SJCRH30 (cell line): ENCODE measurements around the gene S1PR4. TPM values are rescaled to one million over a fixed set of nuclear protein-coding genes. Genes with fewer than 3 reads are reported as not detected.
A peak's percentile ranks its signal among the peaks of the same experiment; 100 is the strongest.
"Not testable (repeated sequence)": the region's sequence is repeated elsewhere in the genome, so short reads cannot be mapped to it uniquely, and the experiment has no call there.

Source experiments
- DNase-seq, 2 experiments: peaks; one replicate each; pipeline ENCODE4 v3.0.0-alpha.2; 2015 to 2020
- H3K27ac ChIP-seq: fragments of 250-450 bp; sonication (Bioruptor Pico); 2 replicates; pipeline ENCODE4 v1.5.1; 2020; ENCODE audit warnings: mild to moderate bottlenecking, moderate library complexity
- H3K27me3 ChIP-seq: fragments of 250-450 bp; sonication (Bioruptor Pico); 2 replicates; pipeline ENCODE4 v1.5.1; 2020; ENCODE audit warnings: mild to moderate bottlenecking, moderate library complexity
- H3K36me3 ChIP-seq: fragments of 250-450 bp; sonication (Bioruptor Pico); 2 replicates; pipeline ENCODE4 v1.5.1; 2020; ENCODE audit warnings: mild to moderate bottlenecking, moderate library complexity
- H3K4me1 ChIP-seq: fragments of 250-450 bp; sonication (Bioruptor Pico); 2 replicates; pipeline ENCODE4 v1.5.1; 2020; ENCODE audit warnings: mild to moderate bottlenecking, moderate library complexity
- H3K4me3 ChIP-seq: fragments of 250-450 bp; sonication (Bioruptor Pico); 2 replicates; pipeline ENCODE4 v1.5.1; 2020; ENCODE audit warnings: mild to moderate bottlenecking, moderate library complexity
- H3K9me3 ChIP-seq: fragments of 250-450 bp; sonication (Bioruptor Pico); replicated peaks from 2 replicates; pipeline ENCODE4 v1.5.1; 2020; ENCODE audit warnings: mild to moderate bottlenecking, moderate library complexity
- total RNA-seq: library from RNA; depleted of rRNA; stranded (reverse); fragments of >200 nt; shearing (Covaris generic); gene quantifications from 2 replicates; pipeline ENCODE4 v1.2.3, GENCODE V29; 2014

The S1PR4 gene
- total RNA-seq, 1 experiment from 2014 or later = not detected

- no peaks in the 10 kb centered on the region for H3K27me3 ChIP-seq
- H3K36me3 ChIP-seq = no peaks in the 10 kb centered on the region
- peaks cover 13% of the 10 kb centered on the region for H3K4me1 ChIP-seq
- no peak for DNase-seq
- no peak overlapping the region for H3K27ac ChIP-seq
- H3K4me3 ChIP-seq = no peak overlapping the region
- H3K9me3 ChIP-seq = no peaks in the 10 kb centered on the region
Measured at GRCh38 chr19:3161453-3161852, 17.1 kb upstream of the S1PR4 start.

GRCh38 chr19:3162418-3163229, 15.9 kb upstream of the S1PR4 start:
- Histone ChIP-seq H3K4me1 (peaks cover 13% of the 10 kb centered on the region), H3K4me3 (no peak overlapping the region)
- DNase-seq = peak in 1 of 2 experiments; percentile 60

GRCh38 chr19:3163230-3163886, 15.2 kb upstream of the S1PR4 start:
- no peak overlapping the region for H3K27ac ChIP-seq
- no peak overlapping the region for H3K4me3 ChIP-seq
- no peaks in the 10 kb centered on the region for H3K36me3 ChIP-seq
- H3K27me3 ChIP-seq = no peaks in the 10 kb centered on the region
- peak; percentile 76 to 87 for DNase-seq
- no peaks in the 10 kb centered on the region for H3K9me3 ChIP-seq
- peaks cover 13% of the 10 kb centered on the region for H3K4me1 ChIP-seq

More at GRCh38 chr19:3162418-3163229, 15.9 kb upstream of the S1PR4 start:
- no peaks in the 10 kb centered on the region for H3K36me3 ChIP-seq
- no peaks in the 10 kb centered on the region for H3K9me3 ChIP-seq
- no peaks in the 10 kb centered on the region for H3K27me3 ChIP-seq
- no peak overlapping the region for H3K27ac ChIP-seq

GRCh38 chr19:3163943-3164342, 14.6 kb upstream of the S1PR4 start:
- no peaks in the 10 kb centered on the region for H3K27me3 ChIP-seq
- no peak overlapping the region for H3K4me3 ChIP-seq
- H3K9me3 ChIP-seq = no peaks in the 10 kb centered on the region
- H3K4me1 ChIP-seq = peaks cover 13% of the 10 kb centered on the region
- H3K36me3 ChIP-seq = no peaks in the 10 kb centered on the region
- DNase-seq = no peak
- H3K27ac ChIP-seq = no peak overlapping the region; the same call in 1 of the 2 replicates

GRCh38 chr19:3167533-3168272, 10.9 kb upstream of the S1PR4 start:
- H3K4me1 ChIP-seq = peaks cover 13% of the 10 kb centered on the region

GRCh38 chr19:3171894-3172672, 6.5 kb upstream of the S1PR4 start:
- H3K9me3 ChIP-seq = no peaks in the 10 kb centered on the region
- no peak overlapping the region for H3K27ac ChIP-seq
- no peaks in the 10 kb centered on the region for H3K27me3 ChIP-seq
- no peaks in the 10 kb centered on the region for H3K4me1 ChIP-seq
- no peaks in the 10 kb centered on the region for H3K36me3 ChIP-seq
- H3K4me3 ChIP-seq = no peak overlapping the region
- no peak for DNase-seq

More at GRCh38 chr19:3167533-3168272, 10.9 kb upstream of the S1PR4 start:
- no peaks in the 10 kb centered on the region for H3K27me3 ChIP-seq
- H3K27ac ChIP-seq = no peak overlapping the region
- DNase-seq = no peak
- no peaks in the 10 kb centered on the region for H3K9me3 ChIP-seq
- H3K4me3 ChIP-seq = no peak overlapping the region
- no peaks in the 10 kb centered on the region for H3K36me3 ChIP-seq

- not testable (repeated sequence) for H3K27ac ChIP-seq, H3K27me3 ChIP-seq, H3K4me1 ChIP-seq, H3K4me3 ChIP-seq, H3K36me3 ChIP-seq, H3K9me3 ChIP-seq, DNase-seq
Measured at GRCh38 chr19:3172673-3173000, 5.9 kb upstream of the S1PR4 start.

GRCh38 chr19:3175781-3176714, 2.5 kb upstream of the S1PR4 start:
- no peak for DNase-seq
- no peak overlapping the region for H3K27ac ChIP-seq

GRCh38 chr19:3176715-3177501, 1.7 kb upstream of the S1PR4 start:
- no peak overlapping the region for H3K27ac ChIP-seq
- H3K4me3 ChIP-seq = no peak overlapping the region

More at GRCh38 chr19:3175781-3176714, 2.5 kb upstream of the S1PR4 start:
- H3K9me3 ChIP-seq = no peaks in the 10 kb centered on the region
- H3K27me3 ChIP-seq = no peaks in the 10 kb centered on the region
- no peaks in the 10 kb centered on the region for H3K36me3 ChIP-seq
- no peak overlapping the region for H3K4me3 ChIP-seq
- no peaks in the 10 kb centered on the region for H3K4me1 ChIP-seq

GRCh38 chr19:3178973-3179738, 587 bp downstream of the S1PR4 start:
- no peaks in the 10 kb centered on the region for H3K27me3 ChIP-seq
- no peaks in the 10 kb centered on the region for H3K36me3 ChIP-seq
- no peak overlapping the region for H3K4me3 ChIP-seq
- no peak overlapping the region for H3K27ac ChIP-seq
- no peaks in the 10 kb centered on the region for H3K4me1 ChIP-seq
- no peak for DNase-seq
- no peaks in the 10 kb centered on the region for H3K9me3 ChIP-seq

More at GRCh38 chr19:3176715-3177501, 1.7 kb upstream of the S1PR4 start:
- Histone ChIP-seq H3K36me3 (no peaks in the 10 kb centered on the region), H3K27me3 (no peaks in the 10 kb centered on the region), H3K9me3 (no peaks in the 10 kb centered on the region), H3K4me1 (no peaks in the 10 kb centered on the region)
- DNase-seq = no peak

GRCh38 chr19:3179739-3180293, 1.2 kb downstream of the S1PR4 start:
- Histone ChIP-seq H3K36me3 (no peaks in the 10 kb centered on the region), H3K4me1 (no peaks in the 10 kb centered on the region), H3K27ac (no peak overlapping the region), H3K4me3 (no peak overlapping the region), H3K27me3 (no peaks in the 10 kb centered on the region), H3K9me3 (no peaks in the 10 kb centered on the region)
- no peak for DNase-seq
